ENCODE data around the gene NFU1. TPM values are rescaled to one million over a fixed set of nuclear protein-coding genes. Genes with fewer than 3 reads are reported as not detected.

NFU1 gene
- total and polyA plus RNA-seq, 2 of the 13 experiments (the other 11 are each of a cell fraction or from before 2014, with no cell fraction given), result 39.1 to 84.0 TPM

DNA sequence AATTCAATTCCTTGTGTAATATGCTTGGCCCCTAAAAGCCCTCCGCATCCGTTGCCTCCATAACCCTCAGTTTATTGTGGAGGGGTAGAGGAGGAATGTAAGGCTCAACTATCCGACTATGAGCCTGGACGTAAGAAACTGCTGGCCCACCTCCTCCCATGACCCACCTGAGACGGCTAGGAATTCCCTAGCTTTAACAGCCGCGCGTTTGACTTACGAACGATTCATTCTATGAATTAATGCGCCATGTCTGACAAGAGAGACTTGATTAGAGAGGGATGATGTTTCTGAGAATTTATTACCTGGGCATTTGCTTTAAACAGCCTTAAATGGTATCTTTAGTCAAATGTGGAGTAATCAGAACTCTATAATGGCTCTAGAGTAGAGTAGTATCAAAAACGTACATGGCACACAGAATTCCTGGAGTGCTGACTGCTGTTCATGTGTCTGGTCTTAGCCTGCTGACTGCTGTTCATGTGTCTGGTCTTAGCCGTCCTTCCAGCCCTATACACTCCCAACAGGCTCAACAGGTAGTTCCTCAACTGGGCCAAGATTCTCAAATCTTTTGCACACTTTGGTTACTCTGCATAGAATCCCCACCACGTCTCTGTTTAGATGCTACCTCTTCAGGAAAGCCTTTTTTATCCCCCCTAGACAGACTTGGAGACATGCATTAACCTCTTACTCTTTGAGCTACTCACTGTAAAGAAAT, 49.3 kb downstream of the NFU1 start (continued):
- TF ChIP-seq, protein P1, sequence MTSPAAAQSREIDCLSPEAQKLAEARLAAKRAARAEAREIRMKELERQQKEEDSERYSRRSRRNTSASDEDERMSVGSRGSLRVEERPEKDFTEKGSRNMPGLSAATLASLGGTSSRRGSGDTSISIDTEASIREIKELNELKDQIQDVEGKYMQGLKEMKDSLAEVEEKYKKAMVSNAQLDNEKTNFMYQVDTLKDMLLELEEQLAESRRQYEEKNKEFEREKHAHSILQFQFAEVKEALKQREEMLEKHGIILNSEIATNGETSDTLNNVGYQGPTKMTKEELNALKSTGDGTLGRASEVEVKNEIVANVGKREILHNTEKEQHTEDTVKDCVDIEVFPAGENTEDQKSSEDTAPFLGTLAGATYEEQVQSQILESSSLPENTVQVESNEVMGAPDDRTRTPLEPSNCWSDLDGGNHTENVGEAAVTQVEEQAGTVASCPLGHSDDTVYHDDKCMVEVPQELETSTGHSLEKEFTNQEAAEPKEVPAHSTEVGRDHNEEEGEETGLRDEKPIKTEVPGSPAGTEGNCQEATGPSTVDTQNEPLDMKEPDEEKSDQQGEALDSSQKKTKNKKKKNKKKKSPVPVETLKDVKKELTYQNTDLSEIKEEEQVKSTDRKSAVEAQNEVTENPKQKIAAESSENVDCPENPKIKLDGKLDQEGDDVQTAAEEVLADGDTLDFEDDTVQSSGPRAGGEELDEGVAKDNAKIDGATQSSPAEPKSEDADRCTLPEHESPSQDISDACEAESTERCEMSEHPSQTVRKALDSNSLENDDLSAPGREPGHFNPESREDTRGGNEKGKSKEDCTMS (CRISPR knock-in tag; conservative IDR thresholded peaks at IDR 0.05), result no peak
- TF ChIP-seq ZNF891 (CRISPR knock-in tag; IDR thresholded peaks at IDR 0.05), result no peak

DNA sequence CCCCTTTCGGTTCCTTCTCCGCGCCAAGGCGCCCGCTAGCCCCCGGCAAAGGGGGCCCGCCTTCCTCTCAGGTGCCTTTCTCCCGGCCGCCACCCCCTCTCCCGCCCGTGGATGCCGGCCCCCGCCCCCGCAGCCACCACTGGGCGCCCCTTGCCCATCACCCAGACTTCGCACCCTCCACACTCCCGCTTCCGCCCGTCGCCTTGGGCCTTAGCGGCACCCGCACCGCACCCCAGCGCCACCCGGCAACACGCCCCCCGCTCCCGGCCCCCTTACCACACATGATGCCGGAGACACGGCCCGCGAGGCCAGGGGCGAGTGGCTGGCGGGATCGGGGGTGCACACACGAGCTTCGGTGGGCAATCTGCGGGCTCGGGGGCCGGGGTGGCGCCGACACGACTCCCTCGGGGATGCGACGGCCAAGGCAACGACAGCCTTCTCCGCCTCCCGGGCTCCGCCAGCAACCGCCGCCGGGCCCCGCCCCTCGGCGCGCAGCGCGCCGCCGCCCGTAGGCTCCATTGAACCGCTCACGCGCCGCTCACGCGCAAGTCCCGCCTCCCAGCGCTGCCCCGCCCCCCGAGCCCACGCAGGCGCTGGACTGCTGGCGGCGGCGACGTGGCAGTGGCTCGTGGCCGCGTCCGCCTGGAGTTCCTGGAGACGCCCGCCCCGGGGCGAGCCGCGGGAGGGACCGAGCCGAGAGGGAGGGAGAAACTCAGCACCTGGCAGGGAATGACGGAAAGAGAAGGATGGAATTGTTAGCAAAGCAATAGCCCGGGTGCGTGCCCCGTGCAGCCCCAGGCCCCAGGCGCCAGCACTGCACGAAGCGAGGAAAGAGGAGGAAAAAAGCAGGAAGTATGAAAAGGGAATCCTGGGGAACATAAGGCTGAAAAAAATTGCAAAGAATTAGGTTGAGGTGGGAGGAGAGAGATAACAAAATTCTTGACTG, 50.2 kb downstream of the NFU1 start, which contains the start of gene GFPT1:
Gene GFPT1 (minus strand): TSS at position 439 of the 946 bp plus-strand sequence. CDS start 156 bp downstream, at position 283.
- CTCF ChIA-PET (ENCODE audit: low intra/inter-chr PET ratio, low total read pairs), result no interaction called here
- H3K4me2 ChIP-seq (ENCODE audit: low read depth, low read length), result peak within 1 kb of the TSS; percentile 94
- H4K20me1 ChIP-seq (ENCODE audit: insufficient read depth, low read length), result peaks cover 18% of the 10 kb centered on the region
- peaks cover 51% of the 10 kb centered on the region for H3K79me2 ChIP-seq (ENCODE audit: insufficient read depth, low read length)
- peak within 1 kb of the TSS; percentile 3 for H2AFZ ChIP-seq (ENCODE audit: low read length)
- FAIRE-seq (no peak), DNase-seq (ENCODE audit: low spot score) (peak; percentile 90), ATAC-seq (peak; percentile 93)
- peaks cover 0 to 9% of the 10 kb centered on the region in 2 experiments; a peak in 3 of 5 replicates for H3K36me3 ChIP-seq (replicated peaks in 1 of 2; ENCODE audit: control insufficient read depth in 1 of 2, insufficient read depth in 2 of 2, low read length in 2 of 2)
- no peaks in the 10 kb centered on the region; a peak in 1 of 5 replicates for H3K27me3 ChIP-seq (ENCODE audit: control insufficient read depth in 1 of 2, insufficient read depth in 2 of 2, low read length in 2 of 2)
- no TSS peak for BruUV-seq (replicated peaks)
- under 1% methylated on average over 67 of the region's 97 CpGs for WGBS (ENCODE audit: low lambda C conversion rate)
- H3K9me3 ChIP-seq (ENCODE audit: low read length), result no peaks in the 10 kb centered on the region
- in situ Hi-C loops (cut with HindIII; ENCODE audit: extremely low pct_ligation_motif_present, low pct_unique_long_range_greater_than_20kb), result no loop called here
- peak within 1 kb of the TSS; percentile 79 to 99 (median 93) for H3K4me3 ChIP-seq (replicated peaks in 1 of 3; ENCODE audit: insufficient read depth in 1 of 3, low read depth in 2 of 3, low read length in 3 of 3)
- intact Hi-C loops (cut with micrococcal nuclease; ENCODE audit: unreplicated experiment), result loop anchor here (2.0 to 10.0 kb wide), 2 partner anchors 50 to 212 kb away; partner anchors contain the start of gene NFU1
- peak within 1 kb of the TSS; percentile 88 for H3K9ac ChIP-seq (ENCODE audit: insufficient read depth, low read depth, low read length)
- H3K27ac ChIP-seq (ENCODE audit: extremely low read length, insufficient read depth, low read length), result peak within 1 kb of the TSS; percentile 80
- H3K4me1 ChIP-seq (ENCODE audit: insufficient read depth, low read length), result peaks cover 54% of the 10 kb centered on the region
- POLR2A ChIA-PET, result interaction anchor here (0.6 to 2.1 kb wide), 5 partner anchors 11 to 170 kb away, joined by 4 to 20 read pairs (median 4); partner anchors contain the start of gene NFU1
- TF ChIP-seq RFX3 (CRISPR knock-in tag; IDR thresholded peaks at IDR 0.05) (no peak), ELF1 (CRISPR knock-in tag; IDR thresholded peaks at IDR 0.05) (peak; percentile 65; the same call in 1 of the 2 replicates)
- TF ChIP-seq, protein P2, sequence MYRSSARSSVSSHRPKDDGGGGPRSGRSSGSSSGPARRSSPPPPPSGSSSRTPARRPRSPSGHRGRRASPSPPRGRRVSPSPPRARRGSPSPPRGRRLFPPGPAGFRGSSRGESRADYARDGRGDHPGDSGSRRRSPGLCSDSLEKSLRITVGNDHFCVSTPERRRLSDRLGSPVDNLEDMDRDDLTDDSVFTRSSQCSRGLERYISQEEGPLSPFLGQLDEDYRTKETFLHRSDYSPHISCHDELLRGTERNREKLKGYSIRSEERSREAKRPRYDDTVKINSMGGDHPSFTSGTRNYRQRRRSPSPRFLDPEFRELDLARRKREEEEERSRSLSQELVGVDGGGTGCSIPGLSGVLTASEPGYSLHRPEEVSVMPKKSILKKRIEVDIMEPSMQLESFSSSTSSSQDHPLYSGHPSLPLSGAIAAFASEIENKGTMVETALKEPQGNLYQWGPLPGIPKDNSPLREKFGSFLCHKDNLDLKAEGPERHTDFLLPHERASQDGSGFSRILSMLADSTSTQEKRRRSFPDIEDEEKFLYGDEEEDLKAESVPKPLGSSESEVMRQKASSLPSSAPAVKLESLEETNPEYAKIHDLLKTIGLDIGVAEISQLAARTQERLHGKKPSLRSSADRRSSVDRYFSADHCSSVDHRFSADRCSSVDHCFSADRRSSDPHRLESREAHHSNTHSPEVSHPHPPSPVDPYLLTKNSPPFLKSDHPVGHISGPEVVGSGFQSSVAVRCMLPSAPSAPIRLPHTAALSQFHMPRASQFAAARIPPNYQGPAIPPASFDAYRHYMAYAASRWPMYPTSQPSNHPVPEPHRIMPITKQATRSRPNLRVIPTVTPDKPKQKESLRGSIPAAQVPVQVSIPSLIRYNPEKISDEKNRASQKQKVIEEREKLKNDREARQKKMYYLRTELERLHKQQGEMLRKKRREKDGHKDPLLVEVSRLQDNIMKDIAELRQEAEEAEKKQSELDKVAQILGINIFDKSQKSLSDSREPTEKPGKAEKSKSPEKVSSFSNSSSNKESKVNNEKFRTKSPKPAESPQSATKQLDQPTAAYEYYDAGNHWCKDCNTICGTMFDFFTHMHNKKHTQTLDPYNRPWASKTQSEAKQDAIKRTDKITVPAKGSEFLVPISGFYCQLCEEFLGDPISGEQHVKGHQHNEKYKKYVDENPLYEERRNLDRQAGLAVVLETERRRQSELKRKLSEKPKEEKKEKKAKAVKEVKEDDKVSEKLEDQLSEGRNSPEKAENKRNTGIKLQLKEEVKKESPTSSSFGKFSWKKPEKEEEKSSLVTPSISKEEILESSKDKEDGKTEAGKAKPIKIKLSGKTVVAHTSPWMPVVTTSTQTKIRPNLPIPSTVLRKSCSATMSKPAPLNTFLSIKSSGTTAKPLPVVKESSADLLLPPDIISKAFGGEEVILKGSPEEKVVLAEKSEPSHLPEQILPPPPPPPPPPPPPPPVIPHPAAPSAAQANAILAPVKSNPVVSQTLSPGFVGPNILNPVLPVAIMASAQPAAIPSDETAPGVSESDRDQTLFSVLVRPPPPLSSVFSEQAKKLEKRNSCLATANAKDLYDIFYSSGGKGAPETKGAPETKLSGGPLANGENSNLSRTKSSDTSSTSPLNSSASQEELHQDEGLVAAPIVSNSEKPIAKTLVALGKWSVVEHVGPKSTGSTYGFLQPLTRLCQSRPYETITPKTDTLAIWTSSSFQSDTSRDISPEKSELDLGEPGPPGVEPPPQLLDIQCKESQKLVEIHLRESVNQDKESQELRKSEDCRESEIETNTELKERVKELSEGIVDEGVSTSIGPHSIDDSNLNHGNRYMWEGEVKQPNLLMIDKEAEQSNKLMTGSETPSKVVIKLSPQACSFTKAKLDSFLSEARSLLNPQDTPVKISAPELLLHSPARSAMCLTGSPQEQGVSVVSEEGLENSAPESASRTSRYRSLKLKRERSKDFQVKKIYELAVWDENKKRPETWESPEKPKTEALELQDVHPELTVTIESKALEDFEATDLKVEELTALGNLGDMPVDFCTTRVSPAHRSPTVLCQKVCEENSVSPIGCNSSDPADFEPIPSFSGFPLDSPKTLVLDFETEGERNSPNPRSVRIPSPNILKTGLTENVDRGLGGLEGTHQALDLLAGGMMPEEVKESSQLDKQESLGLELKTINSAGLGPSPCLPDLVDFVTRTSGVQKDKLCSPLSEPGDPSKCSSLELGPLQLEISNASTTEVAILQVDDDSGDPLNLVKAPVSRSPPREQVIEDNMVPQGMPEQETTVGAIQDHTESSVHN (CRISPR knock-in tag; IDR thresholded peaks at IDR 0.05), result peak; percentile 86; the same call in 1 of the 2 replicates
- TF ChIP-seq, protein P3, sequence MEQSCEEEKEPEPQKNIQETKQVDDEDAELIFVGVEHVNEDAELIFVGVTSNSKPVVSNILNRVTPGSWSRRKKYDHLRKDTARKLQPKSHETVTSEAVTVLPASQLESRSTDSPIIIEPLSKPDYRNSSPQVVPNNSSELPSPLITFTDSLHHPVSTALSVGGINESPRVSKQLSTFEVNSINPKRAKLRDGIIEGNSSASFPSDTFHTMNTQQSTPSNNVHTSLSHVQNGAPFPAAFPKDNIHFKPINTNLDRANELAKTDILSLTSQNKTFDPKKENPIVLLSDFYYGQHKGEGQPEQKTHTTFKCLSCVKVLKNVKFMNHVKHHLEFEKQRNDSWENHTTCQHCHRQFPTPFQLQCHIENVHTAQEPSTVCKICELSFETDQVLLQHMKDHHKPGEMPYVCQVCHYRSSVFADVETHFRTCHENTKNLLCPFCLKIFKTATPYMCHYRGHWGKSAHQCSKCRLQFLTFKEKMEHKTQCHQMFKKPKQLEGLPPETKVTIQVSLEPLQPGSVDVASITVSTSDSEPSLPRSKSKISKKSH (CRISPR knock-in tag; IDR thresholded peaks at IDR 0.05; ENCODE audit: borderline replicate concordance), result peak; percentile 63; the same call in 1 of the 2 replicates

All from HepG2 (cell line).